CD4-positive, CD25-positive, alpha-beta regulatory T cell (primary cell): ENCODE results near the gene BAZ2A. TPM values are rescaled to one million over a fixed set of nuclear protein-coding genes. Genes with fewer than 3 reads are reported as not detected.
"Not testable (repeated sequence)": the region's sequence is repeated elsewhere in the genome, so short reads cannot be mapped to it uniquely, and the experiment has no call there.

Experiments used
- ATAC-seq, 2 donors: fragments of 150-1000 bp; cut with Tn5 transposase; one replicate each; pipeline ENCODE4 v1.10.0; 2021; ENCODE audit warnings: low read depth in 2 of 2, moderate number of reproducible peaks in 2 of 2, moderate library complexity in 1 of 2
- DNase-seq, 3 donors: peaks; one replicate each; pipeline versions ENCODE4 v3.0.0 to v3.0.0-alpha.2; 2012 to 2022; ENCODE audit warnings: mixed read lengths in 1 of 3
- H3K27ac ChIP-seq: one replicate; pipeline ENCODE4 v1.7.0; 2013; ENCODE audit warnings: mild to moderate bottlenecking, low read length; ENCODE audit not compliant: insufficient read depth, poor library complexity, severe bottlenecking
- H3K27me3 ChIP-seq: one replicate; pipeline ENCODE4 v1.7.0; 2013; ENCODE audit warnings: low read length; ENCODE audit not compliant: control insufficient read depth, insufficient read depth
- H3K36me3 ChIP-seq: one replicate; pipeline ENCODE4 v1.7.0; 2013; ENCODE audit warnings: mild to moderate bottlenecking, low read length, moderate library complexity; ENCODE audit not compliant: control insufficient read depth, insufficient read depth
- H3K4me1 ChIP-seq: 2 replicates; pipeline ENCODE4 v1.7.0; 2013; ENCODE audit warnings: mild to moderate bottlenecking, low read length; ENCODE audit not compliant: insufficient read depth, control insufficient read depth, poor library complexity, severe bottlenecking
- H3K4me3 ChIP-seq: one replicate; pipeline ENCODE4 v1.7.0; 2013; ENCODE audit warnings: low read depth, mild to moderate bottlenecking, low read length, moderate library complexity
- H3K9me3 ChIP-seq, 2 experiments: 1 replicate in 1 of 2; 2 replicates in 1 of 2; pipeline ENCODE4 v1.7.0; 2013; ENCODE audit warnings: low read length in 2 of 2, mild to moderate bottlenecking in 1 of 2, moderate library complexity in 1 of 2; ENCODE audit not compliant: control insufficient read depth in 2 of 2
- H3K27ac Mint-ChIP-seq, 3 donors: one replicate each; pipeline ENCODE4 v1.8.0; 2020 to 2022; ENCODE audit warnings: mild to moderate bottlenecking in 3 of 3, mixed read lengths in 3 of 3, moderate library complexity in 2 of 3
- H3K27me3 Mint-ChIP-seq: one replicate; pipeline ENCODE4 v1.8.0; 2022; ENCODE audit warnings: mild to moderate bottlenecking, mixed read lengths
- H3K36me3 Mint-ChIP-seq: one replicate; pipeline ENCODE4 v1.8.0; 2020; ENCODE audit warnings: mixed read lengths
- H3K4me1 Mint-ChIP-seq, 4 donors: one replicate each; pipeline ENCODE4 v1.8.0; 2020 to 2022; ENCODE audit warnings: mixed read lengths in 4 of 4, mild to moderate bottlenecking in 1 of 4
- H3K4me3 Mint-ChIP-seq, 4 donors: one replicate each; pipeline ENCODE4 v1.8.0; 2020 to 2022; ENCODE audit warnings: mild to moderate bottlenecking in 4 of 4, mixed read lengths in 4 of 4, moderate library complexity in 3 of 4
- H3K9me3 Mint-ChIP-seq, 7 donors: one replicate each; pipeline ENCODE4 v1.8.0; 2020 to 2022; ENCODE audit warnings: mixed read lengths in 7 of 7, mild to moderate bottlenecking in 3 of 7, moderate library complexity in 2 of 7
- polyA plus RNA-seq, 4 donors: library from polyadenylated mRNA; unstranded; fragments of 300-500 nt; fragmentation: Illumina TruSeq; gene quantifications; one replicate each; pipeline ENCODE4 v1.2.3, GENCODE V29; 2021
- total RNA-seq: library from RNA; stranded (reverse); gene quantifications from one replicate; pipeline ENCODE4 v1.2.3, GENCODE V29; 2022

BAZ2A gene
- total and polyA plus RNA-seq, 5 donors from 2014 or later = 22.2 to 237 (median 22.7) TPM

GRCh38 chr12:56577248-56577647, 52.9 kb downstream of the BAZ2A start:
- H3K27ac ChIP-seq, DNase-seq, H3K36me3 Mint-ChIP-seq, H3K4me3 ChIP-seq, H3K9me3 ChIP-seq, ATAC-seq, H3K9me3 Mint-ChIP-seq, H3K27me3 ChIP-seq, H3K36me3 ChIP-seq, H3K4me3 Mint-ChIP-seq, H3K27ac Mint-ChIP-seq, H3K27me3 Mint-ChIP-seq: not testable (repeated sequence)
- H3K4me1 Mint-ChIP-seq = peaks cover 9 to 23% (median 13%) of the 10 kb centered on the region in 4 donors
- peaks cover 14% of the 10 kb centered on the region for H3K4me1 ChIP-seq

- H3K4me3 Mint-ChIP-seq = peak overlapping the region in 1 of 4 donors; percentile 44
- no peak overlapping the region for H3K4me3 ChIP-seq
- H3K36me3 Mint-ChIP-seq = no peaks in the 10 kb centered on the region
- no peaks in the 10 kb centered on the region for H3K9me3 Mint-ChIP-seq
- H3K27ac Mint-ChIP-seq = no peak overlapping the region
- no peak overlapping the region for H3K27ac ChIP-seq
- H3K27me3 ChIP-seq = no peaks in the 10 kb centered on the region
- H3K9me3 ChIP-seq = no peaks in the 10 kb centered on the region
- no peak for DNase-seq
- ATAC-seq = no peak
- peaks cover 0 to 30% (median 8%) of the 10 kb centered on the region in 4 donors for H3K4me1 Mint-ChIP-seq
- no peaks in the 10 kb centered on the region for H3K27me3 Mint-ChIP-seq
- H3K36me3 ChIP-seq = no peaks in the 10 kb centered on the region
- H3K4me1 ChIP-seq = peaks cover 13% of the 10 kb centered on the region
Observed at GRCh38 chr12:56574210-56574609, 55.9 kb downstream of the BAZ2A start.

DNA sequence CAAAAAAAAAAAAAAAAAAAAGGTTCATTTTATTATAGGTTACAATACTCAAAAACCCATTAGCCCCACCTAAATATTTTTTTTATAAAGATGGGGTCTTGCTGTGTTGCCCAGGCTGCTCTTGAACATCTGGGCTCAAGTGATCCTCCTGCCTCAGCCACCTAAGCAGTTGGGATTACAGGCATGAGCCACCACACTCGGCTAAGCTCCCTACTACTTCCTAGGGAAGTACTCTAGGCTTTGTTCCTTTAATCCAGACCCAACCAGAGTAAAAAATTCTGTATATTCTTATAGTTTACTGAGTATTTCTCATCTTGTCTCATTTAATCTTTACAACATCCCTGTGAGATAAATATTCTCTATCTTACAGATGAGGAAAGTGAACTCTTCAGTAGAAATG, 57.8 kb downstream of the BAZ2A start:
- Histone ChIP-seq H3K36me3 (no peaks in the 10 kb centered on the region), H3K4me3 (no peak overlapping the region), H3K27me3 (peaks cover 4% of the 10 kb centered on the region), H3K9me3 (no peaks in the 10 kb centered on the region), H3K27ac (no peak overlapping the region), H3K4me1 (peaks cover 13% of the 10 kb centered on the region)
- H3K4me3 Mint-ChIP-seq = peak overlapping the region in 1 of 4 donors; percentile 65
- DNase-seq (no peak), ATAC-seq (no peak)
- H3K9me3 Mint-ChIP-seq = no peaks in the 10 kb centered on the region
- peaks cover 0 to 31% (median 9%) of the 10 kb centered on the region in 4 donors for H3K4me1 Mint-ChIP-seq
- H3K27ac Mint-ChIP-seq = no peak overlapping the region
- H3K27me3 Mint-ChIP-seq = peaks cover 8% of the 10 kb centered on the region
- no peaks in the 10 kb centered on the region for H3K36me3 Mint-ChIP-seq

- Histone ChIP-seq H3K4me3 (no peak overlapping the region), H3K9me3 (no peaks in the 10 kb centered on the region), H3K27ac (no peak overlapping the region), H3K4me1 (peaks cover 13% of the 10 kb centered on the region), H3K36me3 (no peaks in the 10 kb centered on the region), H3K27me3 (peaks cover 4% of the 10 kb centered on the region)
- no peak overlapping the region for H3K27ac Mint-ChIP-seq
- peaks cover 0 to 34% (median 9%) of the 10 kb centered on the region in 4 donors for H3K4me1 Mint-ChIP-seq
- H3K9me3 Mint-ChIP-seq = no peaks in the 10 kb centered on the region
- no peak for DNase-seq
- H3K36me3 Mint-ChIP-seq = no peaks in the 10 kb centered on the region
- H3K4me3 Mint-ChIP-seq = peak overlapping the region in 3 of 4 donors; percentile 5 to 59 (median 57)
- no peak for ATAC-seq
- H3K27me3 Mint-ChIP-seq = peaks cover 8% of the 10 kb centered on the region
Observed at GRCh38 chr12:56571121-56571520, 59.0 kb downstream of the BAZ2A start.

DNA sequence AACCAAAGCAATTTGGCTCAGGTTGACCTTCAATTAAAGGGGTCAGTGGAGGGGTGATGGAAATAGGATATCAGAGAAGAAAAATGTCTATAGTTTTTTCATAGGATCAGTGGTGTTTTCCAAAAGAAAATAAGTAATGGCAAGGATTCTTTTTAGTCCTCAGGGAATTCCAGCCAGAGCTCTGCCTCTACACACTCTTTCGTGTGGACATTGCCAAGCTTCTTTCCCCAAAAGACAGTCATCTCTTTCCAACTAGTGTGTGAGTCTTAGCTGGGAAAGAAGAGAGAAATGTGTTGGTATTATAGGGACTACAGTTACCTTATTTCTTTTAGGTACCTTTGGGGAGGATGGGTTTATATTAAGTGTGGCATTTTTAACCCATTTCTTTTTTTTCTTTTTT, 62.0 kb downstream of the BAZ2A start:
- no peak overlapping the region for H3K27ac Mint-ChIP-seq
- no peak overlapping the region for H3K27ac ChIP-seq
- no peaks in the 10 kb centered on the region for H3K9me3 ChIP-seq
- H3K9me3 Mint-ChIP-seq = no peaks in the 10 kb centered on the region
- ATAC-seq (no peak), DNase-seq (no peak)
- H3K4me3 Mint-ChIP-seq = no peak overlapping the region
- H3K4me1 Mint-ChIP-seq = peaks cover 6 to 42% (median 14%) of the 10 kb centered on the region in 4 donors
- H3K4me1 ChIP-seq = peaks cover 18% of the 10 kb centered on the region
- H3K27me3 Mint-ChIP-seq = peaks cover 16% of the 10 kb centered on the region
- H3K36me3 Mint-ChIP-seq = no peaks in the 10 kb centered on the region
- no peaks in the 10 kb centered on the region for H3K36me3 ChIP-seq
- H3K4me3 ChIP-seq = no peak overlapping the region
- peaks cover 4% of the 10 kb centered on the region for H3K27me3 ChIP-seq

GRCh38 chr12:56565510-56566101, 64.5 kb downstream of the BAZ2A start:
- H3K4me3 ChIP-seq = no peak overlapping the region
- Mint-ChIP-seq H3K27me3 (peaks cover 16% of the 10 kb centered on the region), H3K4me3 (peak overlapping the region in 3 of 4 donors; percentile 1 to 68 (median 3)), H3K4me1 (peaks cover 6 to 28% (median 12%) of the 10 kb centered on the region in 4 donors), H3K9me3 (no peaks in the 10 kb centered on the region), H3K27ac (peak overlapping the region; percentile 19 to 86 (median 67)), H3K36me3 (no peaks in the 10 kb centered on the region)
- DNase-seq (peak in 1 of 3 donors; percentile 49), ATAC-seq (peak; percentile 35 to 48)
- no peaks in the 10 kb centered on the region for H3K36me3 ChIP-seq
- no peaks in the 10 kb centered on the region for H3K9me3 ChIP-seq
- peaks cover 15% of the 10 kb centered on the region for H3K4me1 ChIP-seq
- H3K27me3 ChIP-seq = peaks cover 4% of the 10 kb centered on the region
- no peak overlapping the region for H3K27ac ChIP-seq

- H3K36me3 Mint-ChIP-seq = no peaks in the 10 kb centered on the region
- H3K27ac ChIP-seq = no peak overlapping the region
- H3K4me3 ChIP-seq = no peak overlapping the region
- H3K4me1 Mint-ChIP-seq = no peaks in the 10 kb centered on the region
- H3K9me3 ChIP-seq = no peaks in the 10 kb centered on the region
- ATAC-seq (no peak), DNase-seq (no peak)
- H3K4me1 ChIP-seq = no peaks in the 10 kb centered on the region
- H3K36me3 ChIP-seq = no peaks in the 10 kb centered on the region
- no peaks in the 10 kb centered on the region for H3K27me3 ChIP-seq
- H3K4me3 Mint-ChIP-seq = no peak overlapping the region
- peaks cover 0 to 1% (median 0%) of the 10 kb centered on the region in 7 donors for H3K9me3 Mint-ChIP-seq
- H3K27ac Mint-ChIP-seq = no peak overlapping the region
- peaks cover 5% of the 10 kb centered on the region for H3K27me3 Mint-ChIP-seq
Observed at GRCh38 chr12:56551070-56551469, 79.1 kb downstream of the BAZ2A start.

DNA sequence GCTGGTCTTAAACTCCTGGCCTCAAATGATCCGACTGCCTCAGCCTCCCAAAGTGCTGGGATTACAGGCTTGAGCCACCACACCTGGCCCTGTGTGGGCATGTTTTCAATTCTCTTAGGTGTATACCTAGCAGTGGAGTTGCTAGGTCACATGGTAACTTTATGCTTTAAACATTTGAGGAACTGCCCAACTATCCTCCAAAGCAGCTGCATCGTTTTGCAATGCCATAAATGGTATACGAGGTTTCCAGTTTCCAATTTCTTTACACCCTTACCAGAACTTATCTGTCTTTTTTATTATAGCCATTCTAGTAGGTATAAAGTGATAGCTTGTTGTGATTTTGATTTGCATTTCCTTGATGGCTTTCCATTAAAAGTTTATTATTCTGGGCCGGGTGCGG, 83.4 kb downstream of the BAZ2A start:
- Mint-ChIP-seq H3K4me3 (no peak overlapping the region), H3K9me3 (peaks cover 0 to 1% (median 0%) of the 10 kb centered on the region in 7 donors), H3K27ac (no peak overlapping the region), H3K36me3 (peaks cover 5% of the 10 kb centered on the region), H3K4me1 (no peaks in the 10 kb centered on the region), H3K27me3 (peaks cover 10% of the 10 kb centered on the region)
- ATAC-seq (no peak), DNase-seq (no peak)
- no peaks in the 10 kb centered on the region for H3K9me3 ChIP-seq
- no peaks in the 10 kb centered on the region for H3K27me3 ChIP-seq
- H3K27ac ChIP-seq = no peak overlapping the region
- H3K36me3 ChIP-seq = no peaks in the 10 kb centered on the region
- no peaks in the 10 kb centered on the region for H3K4me1 ChIP-seq
- no peak overlapping the region for H3K4me3 ChIP-seq
